ENCODE data around the gene TBXT.
A peak's percentile ranks its signal among the peaks of the same experiment; 100 is the strongest.
"Not testable (repeated sequence)": the region's sequence is repeated elsewhere in the genome, so short reads cannot be mapped to it uniquely, and the experiment has no call there.

TBXT gene

GRCh38 chr6:166169549-166170421 lies 2.1 kb upstream of the TBXT start:
- DNase-seq (ENCODE audit: low read depth) = no peak

GRCh38 chr6:166168616-166169548 lies 1.2 kb upstream of the TBXT start:
- no peak for DNase-seq (ENCODE audit: low read depth)

- no peak for DNase-seq (ENCODE audit: low read depth)
These were observed 356 bp downstream of the TBXT start for GRCh38 chr6:166167258-166167731.

GRCh38 chr6:166166314-166167257 lies 1.1 kb downstream of the TBXT start:
- no peak for DNase-seq (ENCODE audit: low read depth)

- no peak for DNase-seq (ENCODE audit: low read depth)
These were observed 1.9 kb downstream of the TBXT start for GRCh38 chr6:166165558-166166313.

- no peak for DNase-seq (ENCODE audit: low read depth)
These were observed 4.9 kb downstream of the TBXT start for GRCh38 chr6:166162599-166163342.

GRCh38 chr6:166157930-166158617 lies 9.6 kb downstream of the TBXT start:
- DNase-seq (ENCODE audit: low read depth) = no peak

- peak; percentile 14 for DNase-seq (ENCODE audit: low read depth)
These were observed 10.7 kb downstream of the TBXT start for GRCh38 chr6:166156942-166157341.

- DNase-seq (ENCODE audit: low read depth) = no peak
These were observed 13.7 kb downstream of the TBXT start for GRCh38 chr6:166153966-166154365.

GRCh38 chr6:166152660-166153059 lies 15.0 kb downstream of the TBXT start:
- no peak for DNase-seq (ENCODE audit: low read depth)

- no peak for DNase-seq (ENCODE audit: low read depth)
These were observed 15.9 kb downstream of the TBXT start for GRCh38 chr6:166151798-166152197.

GRCh38 chr6:166145751-166146150 lies 21.9 kb downstream of the TBXT start:
- peak; percentile 49 for DNase-seq (ENCODE audit: low read depth)

GRCh38 chr6:166143011-166143410 lies 24.6 kb downstream of the TBXT start:
- peak; percentile 3 for DNase-seq (ENCODE audit: low read depth)

GRCh38 chr6:166127624-166128472 lies 39.8 kb downstream of the TBXT start:
- DNase-seq (ENCODE audit: low read depth) = no peak

- DNase-seq (ENCODE audit: low read depth) = not testable (repeated sequence)
These were observed 44.5 kb downstream of the TBXT start for GRCh38 chr6:166123115-166123514.

GRCh38 chr6:166121726-166122125 lies 45.9 kb downstream of the TBXT start:
- no peak for DNase-seq (ENCODE audit: low read depth)

- DNase-seq (ENCODE audit: low read depth) = no peak
These were observed 48.3 kb downstream of the TBXT start for GRCh38 chr6:166119116-166119911.

GRCh38 chr6:166115609-166116008 lies 52.0 kb downstream of the TBXT start:
- no peak for DNase-seq (ENCODE audit: low read depth)
